Kidney (tissue), 14 donors: ENCODE results near the gene GRAMD2A. TPM values are rescaled to one million over a fixed set of nuclear protein-coding genes. Genes with fewer than 3 reads are reported as not detected.
A peak's percentile ranks its signal among the peaks of the same experiment; 100 is the strongest.

ENCODE experiments used
- DNase-seq, 5 donors: peaks; one replicate each; pipeline ENCODE4 v3.0.0-alpha.2; 2013 to 2020
- FAIRE-seq: peaks from 2 replicates; lab custom pipeline; 2012; peaks lifted over from hg19 to GRCh38; lab: Jason Lieb, UNC
- H3K27ac ChIP-seq, 2 donors: one replicate each; pipeline ENCODE4 v1.7.0; 2013; ENCODE audit warnings: low read depth in 2 of 2, low read length in 2 of 2, inconsistent platforms in 1 of 2
- H3K27me3 ChIP-seq: one replicate; pipeline ENCODE4 v1.7.1; 2013; ENCODE audit warnings: low read length, inconsistent platforms; ENCODE audit not compliant: control insufficient read depth, insufficient read depth
- H3K36me3 ChIP-seq, 3 donors: one replicate each; pipeline versions ENCODE4 v1.7.0 to v1.7.1; 2013; ENCODE audit warnings: low read length in 3 of 3, control low read depth in 1 of 3, inconsistent platforms in 1 of 3; ENCODE audit not compliant: insufficient read depth in 3 of 3, control insufficient read depth in 2 of 3
- H3K4me1 ChIP-seq, 3 donors: one replicate each; pipeline versions ENCODE4 v1.7.0 to v1.7.1; 2013; ENCODE audit warnings: low read length in 3 of 3, inconsistent platforms in 1 of 3, low read depth in 1 of 3; ENCODE audit not compliant: control insufficient read depth in 2 of 3, insufficient read depth in 2 of 3
- H3K4me3 ChIP-seq, 3 donors: one replicate each; pipeline versions ENCODE4 v1.7.0 to v1.8.1; 2013; ENCODE audit warnings: low read length in 3 of 3, control low read depth in 1 of 3, inconsistent platforms in 1 of 3
- H3K9ac ChIP-seq, 3 donors: one replicate each; pipeline versions ENCODE4 v1.7.0 to v1.7.1; 2013; ENCODE audit warnings: low read length in 3 of 3, control low read depth in 1 of 3, inconsistent platforms in 1 of 3
- H3K9me3 ChIP-seq, 3 donors: one replicate each; pipeline versions ENCODE4 v1.7.0 to v1.7.1; 2013; ENCODE audit warnings: low read length in 3 of 3, control low read depth in 1 of 3, inconsistent platforms in 1 of 3; ENCODE audit not compliant: control insufficient read depth in 2 of 3, insufficient read depth in 1 of 3
- intact Hi-C: fragments of 100-400 bp; cut with DNase I; formaldehyde crosslinking; loops from one replicate; pipeline ENCODE4 v1.11.1; 2022
- polyA plus RNA-seq: library from polyadenylated mRNA; stranded (reverse); fragments of 350-450 nt; fragmentation: Illumina TruSeq; extraction: RNeasy Lipid Tissue Mini Kit (QIAGEN cat#74804); gene quantifications from one replicate; pipeline ENCODE4 v1.2.3, GENCODE V29; 2014; ENCODE audit warnings: low read depth, low replicate concordance; ENCODE audit not compliant: insufficient read depth
- total RNA-seq: library from RNA; stranded (reverse); fragmentation: NEBNext Ultra II Directional; extraction: Animal tissue kit (Norgen Biotek cat#: 25700); gene quantifications from one replicate; pipeline ENCODE4 v1.2.1, GENCODE V29; 2021
- TF ChIP-seq, protein P1 (sequence below): IDR thresholded peaks from 3 replicates; pipeline ENCODE4 v1.5.1; 2012; ENCODE audit warnings: mild to moderate bottlenecking, moderate library complexity, borderline replicate concordance; ENCODE audit not compliant: insufficient read depth; ENCODE audit errors: extremely low read depth
- donor health status: control.
- donor health status: control.
- donor health status: control.
- donor health status: control.
- donor health status: control.
- donor health status: DM: yes; HTN: yes; CAD: no.
- donor health status: Normal renal cell carcinoma (clear cell type).

GRAMD2A gene
- total and polyA plus RNA-seq, 2 donors from 2014 or later, result 2.7 to 5.4 TPM

GRCh38 chr15:72161361-72162132 lies 36.0 kb downstream of the GRAMD2A start:
- FAIRE-seq (no peak), DNase-seq (no peak)
- Histone ChIP-seq H3K27me3 (no peaks in the 10 kb centered on the region), H3K36me3 (no peaks in the 10 kb centered on the region), H3K9me3 (no peaks in the 10 kb centered on the region), H3K4me1 (peaks cover 0 to 8% (median 2%) of the 10 kb centered on the region in 3 donors), H3K9ac (peak overlapping the region in 1 of 3 donors; percentile 19), H3K27ac (no peak overlapping the region), H3K4me3 (no peak overlapping the region)
- TF ChIP-seq, protein P1, sequence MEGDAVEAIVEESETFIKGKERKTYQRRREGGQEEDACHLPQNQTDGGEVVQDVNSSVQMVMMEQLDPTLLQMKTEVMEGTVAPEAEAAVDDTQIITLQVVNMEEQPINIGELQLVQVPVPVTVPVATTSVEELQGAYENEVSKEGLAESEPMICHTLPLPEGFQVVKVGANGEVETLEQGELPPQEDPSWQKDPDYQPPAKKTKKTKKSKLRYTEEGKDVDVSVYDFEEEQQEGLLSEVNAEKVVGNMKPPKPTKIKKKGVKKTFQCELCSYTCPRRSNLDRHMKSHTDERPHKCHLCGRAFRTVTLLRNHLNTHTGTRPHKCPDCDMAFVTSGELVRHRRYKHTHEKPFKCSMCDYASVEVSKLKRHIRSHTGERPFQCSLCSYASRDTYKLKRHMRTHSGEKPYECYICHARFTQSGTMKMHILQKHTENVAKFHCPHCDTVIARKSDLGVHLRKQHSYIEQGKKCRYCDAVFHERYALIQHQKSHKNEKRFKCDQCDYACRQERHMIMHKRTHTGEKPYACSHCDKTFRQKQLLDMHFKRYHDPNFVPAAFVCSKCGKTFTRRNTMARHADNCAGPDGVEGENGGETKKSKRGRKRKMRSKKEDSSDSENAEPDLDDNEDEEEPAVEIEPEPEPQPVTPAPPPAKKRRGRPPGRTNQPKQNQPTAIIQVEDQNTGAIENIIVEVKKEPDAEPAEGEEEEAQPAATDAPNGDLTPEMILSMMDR, result no peak
- intact Hi-C loops, result no loop called here

- Histone ChIP-seq H3K27me3 (no peaks in the 10 kb centered on the region), H3K36me3 (no peaks in the 10 kb centered on the region), H3K4me3 (no peak overlapping the region), H3K27ac (no peak overlapping the region), H3K4me1 (peaks cover 0 to 12% (median 4%) of the 10 kb centered on the region in 3 donors), H3K9me3 (no peaks in the 10 kb centered on the region), H3K9ac (no peak overlapping the region)
- intact Hi-C loops, result no loop called here
- FAIRE-seq, result no peak
- TF ChIP-seq, protein P1, result no peak
- no peak for DNase-seq
Measured at GRCh38 chr15:72160696-72161245, 36.8 kb downstream of the GRAMD2A start.

GRCh38 chr15:72156928-72157327 lies 40.7 kb downstream of the GRAMD2A start:
- intact Hi-C loops, result no loop called here
- no peaks in the 10 kb centered on the region for H3K36me3 ChIP-seq

More at GRCh38 chr15:72156928-72157327, 40.7 kb downstream of the GRAMD2A start:
- Histone ChIP-seq H3K27ac (no peak overlapping the region), H3K4me1 (peaks cover 2 to 29% (median 19%) of the 10 kb centered on the region in 3 donors), H3K9ac (peak overlapping the region in 1 of 3 donors; percentile 65), H3K9me3 (no peaks in the 10 kb centered on the region), H3K4me3 (peak overlapping the region in 1 of 3 donors; percentile 67), H3K27me3 (no peaks in the 10 kb centered on the region)
- FAIRE-seq (no peak), DNase-seq (no peak)
- TF ChIP-seq, protein P1, result no peak
